Left ventricle myocardium inferior (tissue), 1 donor: Measurements from ENCODE around the gene HTR2A. TPM values are rescaled to one million over a fixed set of nuclear protein-coding genes. Genes with fewer than 3 reads are reported as not detected.

ENCODE experiments used
- DNase-seq: peaks from one replicate; pipeline ENCODE4 v3.0.0-alpha.2; 2020
- H3K27ac ChIP-seq: fragments of 200-600 bp; replicated peaks from 2 replicates; pipeline ENCODE4 v1.8.0; 2021
- H3K27me3 ChIP-seq: fragments of 200-600 bp; 2 replicates; pipeline ENCODE4 v1.8.0; 2021; ENCODE audit warnings: low read depth
- H3K36me3 ChIP-seq: fragments of 200-600 bp; 2 replicates; pipeline ENCODE4 v1.8.0; 2021
- H3K4me1 ChIP-seq: fragments of 200-600 bp; 2 replicates; pipeline ENCODE4 v1.8.0; 2021
- H3K4me3 ChIP-seq: fragments of 200-600 bp; 2 replicates; pipeline ENCODE4 v1.8.0; 2021; ENCODE audit warnings: mild to moderate bottlenecking, moderate library complexity
- H3K9me3 ChIP-seq: fragments of 200-600 bp; replicated peaks from 2 replicates; pipeline ENCODE4 v1.8.0; 2021
- intact Hi-C: fragments of 100-400 bp; cut with micrococcal nuclease; formaldehyde crosslinking; loops from one replicate; pipeline ENCODE4 v1.11.0; 2022
- total RNA-seq: library from RNA; stranded (reverse); fragmentation: NEBNext Ultra II Directional; extraction: Animal tissue kit (Norgen Biotek cat#: 25700); gene quantifications from one replicate; pipeline ENCODE4 v1.2.1, GENCODE V29; 2021
- TF ChIP-seq, protein P1 (sequence below): fragments of 200-600 bp; IDR thresholded peaks from 2 replicates; pipeline ENCODE4 v1.8.0; 2021; ENCODE audit warnings: antibody characterized with exemption, mild to moderate bottlenecking, borderline replicate concordance
- donor health status: DM: no; HTN: yes; CAD: no; lungs with severe emphysema.

The HTR2A gene
- total RNA-seq, 1 donor from 2014 or later = 0.11 TPM

DNA sequence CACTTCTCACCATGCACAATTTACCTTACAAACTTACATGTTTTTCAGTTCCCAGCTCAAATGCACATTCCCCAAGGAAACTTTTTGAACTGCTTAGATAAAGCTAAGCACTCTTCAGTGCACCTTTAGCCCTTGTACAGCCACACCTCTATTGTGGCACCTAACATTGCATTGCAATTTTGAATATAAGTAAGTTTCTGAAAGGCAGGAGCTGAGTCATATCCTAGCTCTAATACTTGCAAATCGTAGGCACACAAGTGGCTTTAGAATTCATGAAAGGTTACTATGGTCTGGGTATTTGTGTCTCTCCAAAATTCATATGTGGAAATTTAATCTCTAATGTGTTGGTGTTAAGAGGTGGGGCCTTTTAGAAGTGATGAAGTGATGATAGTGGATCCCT lies 95.0 kb downstream of the HTR2A start:
- H3K36me3 ChIP-seq = no peaks in the 10 kb centered on the region
- H3K27me3 ChIP-seq = no peaks in the 10 kb centered on the region
- intact Hi-C loops = no loop called here
- H3K4me1 ChIP-seq = peaks cover 11% of the 10 kb centered on the region
- no peaks in the 10 kb centered on the region for H3K9me3 ChIP-seq
- no peak overlapping the region for H3K27ac ChIP-seq
- TF ChIP-seq, protein P1, sequence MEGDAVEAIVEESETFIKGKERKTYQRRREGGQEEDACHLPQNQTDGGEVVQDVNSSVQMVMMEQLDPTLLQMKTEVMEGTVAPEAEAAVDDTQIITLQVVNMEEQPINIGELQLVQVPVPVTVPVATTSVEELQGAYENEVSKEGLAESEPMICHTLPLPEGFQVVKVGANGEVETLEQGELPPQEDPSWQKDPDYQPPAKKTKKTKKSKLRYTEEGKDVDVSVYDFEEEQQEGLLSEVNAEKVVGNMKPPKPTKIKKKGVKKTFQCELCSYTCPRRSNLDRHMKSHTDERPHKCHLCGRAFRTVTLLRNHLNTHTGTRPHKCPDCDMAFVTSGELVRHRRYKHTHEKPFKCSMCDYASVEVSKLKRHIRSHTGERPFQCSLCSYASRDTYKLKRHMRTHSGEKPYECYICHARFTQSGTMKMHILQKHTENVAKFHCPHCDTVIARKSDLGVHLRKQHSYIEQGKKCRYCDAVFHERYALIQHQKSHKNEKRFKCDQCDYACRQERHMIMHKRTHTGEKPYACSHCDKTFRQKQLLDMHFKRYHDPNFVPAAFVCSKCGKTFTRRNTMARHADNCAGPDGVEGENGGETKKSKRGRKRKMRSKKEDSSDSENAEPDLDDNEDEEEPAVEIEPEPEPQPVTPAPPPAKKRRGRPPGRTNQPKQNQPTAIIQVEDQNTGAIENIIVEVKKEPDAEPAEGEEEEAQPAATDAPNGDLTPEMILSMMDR = no peak
- DNase-seq = no peak
- H3K4me3 ChIP-seq = no peak overlapping the region

DNA sequence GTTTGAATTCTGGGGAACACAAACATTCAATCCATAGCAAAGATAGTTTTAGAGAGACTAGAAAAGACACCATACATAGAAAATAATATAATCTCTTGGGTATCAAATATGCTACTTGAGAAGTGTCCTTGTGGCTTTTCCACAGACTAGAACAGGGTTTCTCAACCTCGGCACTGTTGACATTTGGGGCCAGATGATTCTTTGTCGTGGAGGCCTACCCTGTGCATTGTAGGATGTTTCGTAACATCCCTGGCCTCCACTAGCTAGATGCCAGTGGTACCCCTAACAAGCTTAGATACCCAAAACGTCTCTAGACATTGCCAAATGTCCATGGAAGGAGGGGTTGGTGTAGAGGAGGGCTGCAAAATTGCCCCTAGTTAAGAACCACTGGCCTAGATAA lies 97.7 kb downstream of the HTR2A start:
- Histone ChIP-seq H3K9me3 (no peaks in the 10 kb centered on the region), H3K4me1 (peaks cover 38% of the 10 kb centered on the region), H3K36me3 (no peaks in the 10 kb centered on the region), H3K4me3 (no peak overlapping the region), H3K27me3 (no peaks in the 10 kb centered on the region), H3K27ac (no peak overlapping the region)
- TF ChIP-seq, protein P1 = no peak
- no peak for DNase-seq
- intact Hi-C loops = no loop called here

DNA sequence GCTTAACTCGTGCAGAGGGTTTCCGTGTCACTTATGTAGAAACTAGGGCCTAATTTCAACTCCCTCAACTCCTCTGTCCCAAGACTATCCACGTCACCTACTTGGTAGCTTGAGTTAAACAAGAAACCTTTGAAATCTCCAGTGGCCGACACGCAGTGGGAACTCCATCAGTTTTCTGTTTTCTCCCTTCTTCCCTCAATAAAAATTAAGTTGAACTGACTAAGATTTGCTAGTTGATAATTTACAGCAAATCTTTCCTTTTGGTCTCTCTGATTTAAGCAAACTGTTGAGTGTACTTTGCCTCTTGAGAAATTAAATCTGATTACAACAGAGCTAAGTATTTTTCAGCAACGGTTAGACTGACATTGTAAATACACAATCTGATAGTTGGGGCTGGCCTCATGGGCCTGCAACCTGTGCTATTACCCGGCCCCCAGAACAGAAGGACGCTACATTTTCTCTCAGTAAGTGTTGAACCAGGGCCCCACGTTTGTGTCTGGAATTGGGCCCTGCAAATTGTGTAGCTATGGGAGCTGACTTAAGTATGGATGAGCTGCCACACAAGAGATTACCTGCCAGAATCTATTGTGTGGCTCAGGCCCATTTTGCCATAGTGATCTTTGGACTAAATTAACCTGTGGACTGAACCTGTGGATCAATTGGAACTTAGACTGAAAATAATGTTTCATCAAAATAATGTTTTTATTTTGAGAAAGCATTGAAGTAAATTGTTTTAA lies 99.2 kb downstream of the HTR2A start:
- Histone ChIP-seq H3K27me3 (no peaks in the 10 kb centered on the region), H3K9me3 (no peaks in the 10 kb centered on the region), H3K36me3 (peaks cover 2% of the 10 kb centered on the region), H3K27ac (peak overlapping the region; percentile 94), H3K4me3 (peak overlapping the region; percentile 90), H3K4me1 (peaks cover 52% of the 10 kb centered on the region)
- no peak for DNase-seq
- TF ChIP-seq, protein P1 = no peak
- intact Hi-C loops = no loop called here

DNA sequence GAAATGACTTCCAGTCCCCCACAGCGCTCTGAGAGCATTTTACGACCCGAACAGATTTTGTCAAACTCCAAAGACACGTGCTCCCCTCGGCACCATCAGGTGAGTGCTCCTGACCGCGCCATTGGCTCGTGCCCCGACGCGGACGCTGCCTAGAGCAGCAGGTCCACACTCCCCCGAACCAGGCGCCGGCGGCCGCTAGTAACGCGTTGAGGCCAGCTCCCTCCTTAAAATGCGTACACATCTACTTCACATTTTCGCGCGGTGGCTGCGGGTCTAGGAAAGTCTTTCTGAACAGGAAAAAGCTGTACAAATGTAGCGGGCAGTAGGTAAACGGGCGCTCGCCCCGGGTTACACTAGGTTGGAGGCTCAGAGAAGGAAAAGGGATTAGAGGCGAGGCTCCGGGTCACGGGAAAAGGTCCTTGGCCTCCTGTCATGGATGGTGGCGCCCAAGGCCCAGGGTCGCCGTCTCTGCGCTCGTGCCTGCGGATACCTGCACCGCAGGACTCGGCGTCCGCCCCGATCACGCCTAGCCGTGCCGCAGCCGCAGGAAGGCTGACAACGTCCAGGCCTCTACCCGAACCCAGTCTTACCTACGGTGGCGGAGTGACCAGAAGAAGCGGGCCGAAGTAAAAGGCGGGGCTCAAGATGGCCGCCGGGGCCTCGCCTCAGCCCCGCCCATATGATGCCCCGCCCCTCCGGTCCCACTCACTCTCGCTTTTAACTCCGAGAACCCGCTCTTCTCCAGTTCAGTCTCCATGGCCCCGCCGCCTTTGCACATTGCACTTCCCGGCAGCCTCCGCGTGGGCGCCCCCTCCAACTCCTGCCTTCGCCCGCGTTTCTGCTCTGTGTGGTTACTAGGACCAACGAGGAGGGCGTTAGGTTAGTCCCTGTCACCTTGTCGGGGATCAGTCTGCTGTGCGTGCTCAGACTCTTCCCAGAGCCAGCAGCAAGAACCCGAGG lies 100.1 kb downstream of the HTR2A start, which contains the start of gene ESD:
Gene ESD (minus strand): TSS at position 647 of the 960 bp plus-strand sequence. CDS start 5,748 bp downstream, outside the sequence.
- intact Hi-C loops = no loop called here
- DNase-seq = peak; percentile 97
- peak within 1 kb of the TSS; percentile 90 for H3K4me3 ChIP-seq
- H3K9me3 ChIP-seq = no peaks in the 10 kb centered on the region
- TF ChIP-seq, protein P1 = no peak
- peaks cover 4% of the 10 kb centered on the region for H3K36me3 ChIP-seq
- H3K27me3 ChIP-seq = no peaks in the 10 kb centered on the region
- H3K27ac ChIP-seq = peak within 1 kb of the TSS; percentile 94
- peaks cover 56% of the 10 kb centered on the region for H3K4me1 ChIP-seq

DNA sequence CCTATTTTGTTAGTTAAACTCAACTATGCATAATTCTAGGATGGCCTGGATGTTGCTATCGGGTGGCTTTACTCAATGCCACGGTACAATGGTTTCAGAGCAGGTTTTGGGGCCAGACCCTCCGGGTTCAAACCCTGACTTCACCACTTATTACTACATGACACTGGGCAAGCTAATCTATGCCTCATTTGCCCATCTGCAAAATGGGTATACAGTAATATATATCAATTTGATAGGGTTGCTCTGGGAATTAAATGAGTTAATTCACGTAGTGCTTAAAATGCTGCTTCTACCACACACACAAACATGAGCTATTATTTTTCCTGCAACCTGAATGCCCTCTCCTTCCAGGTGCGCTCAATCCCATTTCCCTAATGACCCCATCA lies 100.7 kb downstream of the HTR2A start:
- peak overlapping the region; percentile 90 for H3K4me3 ChIP-seq
- peak overlapping the region; percentile 94 for H3K27ac ChIP-seq
- no peak for DNase-seq
- H3K4me1 ChIP-seq = peaks cover 56% of the 10 kb centered on the region
- TF ChIP-seq, protein P1 = no peak
- intact Hi-C loops = no loop called here
- H3K9me3 ChIP-seq = no peaks in the 10 kb centered on the region
- peaks cover 6% of the 10 kb centered on the region for H3K36me3 ChIP-seq
- no peaks in the 10 kb centered on the region for H3K27me3 ChIP-seq
